Endothelial cell of umbilical vein (primary cell): ENCODE data around the gene FHOD1. TPM values are rescaled to one million over a fixed set of nuclear protein-coding genes. Genes with fewer than 3 reads are reported as not detected.

ENCODE experiments used
- BruUV-seq: library from RNA; stranded (reverse); fragments of 400-500 nt; replicated peaks from 2 replicates; lab custom pipeline; 2021; lab: Mats Ljungman, UMichigan
- CTCF ChIA-PET: fragments of 300-600, 350-600 bp; sonication (Branson Sonifier 250); formaldehyde crosslinking; loops from one replicate; lab custom pipeline; 2021; ENCODE audit warnings: antibody characterized with exemption, inconsistent platforms; lab: Charles Lee
- POLR2A ChIA-PET: fragments of 300-600, 350-600 bp; sonication (Branson Sonifier 250); formaldehyde crosslinking; loops from one replicate; lab custom pipeline; 2021; ENCODE audit warnings: antibody characterized with exemption, inconsistent platforms; lab: Charles Lee
- DNase-seq: peaks from one replicate; pipeline ENCODE4 v3.0.0-alpha.2; 2011; ENCODE audit warnings: low read depth, low spot score
- FAIRE-seq: peaks from 2 replicates; lab custom pipeline; 2011; peaks lifted over from hg19 to GRCh38; lab: Jason Lieb, UNC
- H2AFZ ChIP-seq: 2 replicates; pipeline ENCODE4 v1.6.0; 2012; ENCODE audit warnings: low read depth, low read length, control low read depth, inconsistent platforms
- H3K27ac ChIP-seq: 2 replicates; pipeline ENCODE4 v1.5.1; 2011; ENCODE audit warnings: low read depth, mild to moderate bottlenecking, control low read depth, low read length, moderate library complexity; ENCODE audit not compliant: insufficient read depth
- H3K27me3 ChIP-seq, 2 experiments: 2 replicates each; pipeline versions ENCODE4 v1.6.0 to v1.6.1; 2011; ENCODE audit warnings: low read length in 2 of 2, mixed read lengths in 1 of 2; ENCODE audit not compliant: control insufficient read depth in 2 of 2, insufficient read depth in 2 of 2
- H3K36me3 ChIP-seq, 2 experiments: 2 replicates in 1 of 2; 3 replicates in 1 of 2; pipeline ENCODE4 v1.5.1; 2011; ENCODE audit warnings: low read length in 2 of 2, mild to moderate bottlenecking in 1 of 2, moderate library complexity in 1 of 2; ENCODE audit not compliant: control insufficient read depth in 2 of 2, insufficient read depth in 2 of 2; ENCODE audit errors: extremely low read depth in 1 of 2
- H3K4me1 ChIP-seq: 3 replicates; pipeline ENCODE4 v1.5.1; 2011; ENCODE audit warnings: mild to moderate bottlenecking, low read length; ENCODE audit not compliant: control insufficient read depth, insufficient read depth; ENCODE audit errors: extremely low read depth
- H3K4me2 ChIP-seq: 2 replicates; pipeline ENCODE4 v1.6.1; 2011; ENCODE audit warnings: low read length, control low read depth, mixed read lengths; ENCODE audit not compliant: insufficient read depth
- H3K4me3 ChIP-seq, 3 experiments: fragments of 200-600 bp in 1 of 3; sonication (generic), shearing (Covaris generic) in 1 of 3; replicated peaks in 1 of 3; 2 replicates each; pipeline ENCODE4 v1.5.1; 2011 to 2016; ENCODE audit warnings: control low read depth in 3 of 3, low read length in 3 of 3, mild to moderate bottlenecking in 2 of 3, inconsistent platforms in 1 of 3, low read depth in 1 of 3, moderate library complexity in 1 of 3; ENCODE audit not compliant: insufficient read depth in 1 of 3
- H3K79me2 ChIP-seq: 2 replicates; pipeline ENCODE4 v1.6.0; 2012; ENCODE audit warnings: low read length, inconsistent platforms; ENCODE audit not compliant: control insufficient read depth, insufficient read depth
- H3K9ac ChIP-seq: replicated peaks from 2 replicates; pipeline ENCODE3; 2011; ENCODE audit warnings: low read length, control low read depth; ENCODE audit not compliant: insufficient read depth; ENCODE audit errors: extremely low read depth
- H3K9me1 ChIP-seq: replicated peaks from 3 replicates; pipeline ENCODE4 v1.6.0; 2011; ENCODE audit warnings: mild to moderate bottlenecking, low read length; ENCODE audit not compliant: control insufficient read depth, insufficient read depth; ENCODE audit errors: extremely low read depth
- H3K9me3 ChIP-seq: replicated peaks from 2 replicates; pipeline ENCODE4 v1.5.1; 2012; ENCODE audit warnings: low read length, inconsistent platforms; ENCODE audit not compliant: control insufficient read depth, insufficient read depth
- H4K20me1 ChIP-seq: replicated peaks from 2 replicates; pipeline ENCODE3; 2011; ENCODE audit warnings: mild to moderate bottlenecking, low read length; ENCODE audit not compliant: control insufficient read depth, insufficient read depth; ENCODE audit errors: extremely low read depth
- EZH2 ChIP-seq: IDR thresholded peaks from 2 replicates; pipeline ENCODE4 v1.6.1; 2012; ENCODE audit warnings: borderline replicate concordance, low read depth, mild to moderate bottlenecking, moderate library complexity, low read length, inconsistent platforms; ENCODE audit not compliant: severe bottlenecking
- FOS ChIP-seq: IDR thresholded peaks from 2 replicates; pipeline ENCODE4 v1.6.1; 2011; ENCODE audit warnings: mild to moderate bottlenecking, low read length, moderate library complexity, borderline replicate concordance; ENCODE audit not compliant: insufficient read depth
- GATA2 ChIP-seq: IDR thresholded peaks from 2 replicates; pipeline ENCODE4 v1.7.0; 2011; ENCODE audit warnings: low read depth, mild to moderate bottlenecking, moderate library complexity, mixed read lengths, low read length; ENCODE audit not compliant: insufficient read length, insufficient read depth
- JUN ChIP-seq: IDR thresholded peaks from 2 replicates; pipeline ENCODE4 v1.6.1; 2011; ENCODE audit warnings: borderline replicate concordance, low read depth; ENCODE audit not compliant: insufficient read length, insufficient read depth
- MAX ChIP-seq: IDR thresholded peaks from 2 replicates; pipeline ENCODE4 v1.6.1; 2011; ENCODE audit not compliant: insufficient read depth, insufficient read length
- MYC ChIP-seq: IDR thresholded peaks from one replicate; pipeline ENCODE4 v1.6.1; 2011; ENCODE audit warnings: mild to moderate bottlenecking, low read depth, low read length
- POLR2A ChIP-seq: IDR thresholded peaks from 2 replicates; pipeline ENCODE4 v1.6.1; 2012; ENCODE audit warnings: low read depth, mild to moderate bottlenecking, control low read depth, low read length
- POLR2AphosphoS5 ChIP-seq: IDR thresholded peaks from 2 replicates; pipeline ENCODE4 v1.6.1; 2012; ENCODE audit warnings: low read depth, mild to moderate bottlenecking, control low read depth, low read length, moderate library complexity; ENCODE audit not compliant: insufficient read depth
- dilution Hi-C: fragments of 300-500 bp; cut with MboI; formaldehyde crosslinking; loops from one replicate; pipeline ENCODE4 v1.15.0; 2019; ENCODE audit warnings: low sequenced_read_pairs; ENCODE audit not compliant: extremely low pct_ligation_motif_present
- intact Hi-C: fragments of 100-400 bp; cut with micrococcal nuclease; formaldehyde crosslinking; loops from one replicate; pipeline ENCODE4 v1.10.0; 2022
- polyA plus RNA-seq, 4 experiments: library from polyadenylated mRNA; depleted of rRNA in 3 of 4; stranded (reverse) in 3 of 4; unstranded in 1 of 4; fragments of >200 nt; gene quantifications; 2 replicates each; pipeline versions ENCODE4 v1.2.1 to v1.2.3, GENCODE V29; 2011 to 2012; ENCODE audit warnings: missing spikeins in 1 of 4
- total RNA-seq: library from RNA; stranded (reverse); gene quantifications from 2 replicates; pipeline ENCODE4 v1.2.3, GENCODE V29; 2021
- TF ChIP-seq, protein P1 (sequence below), 2 donors: IDR thresholded peaks; 1 replicate in 1 of 2; 2 replicates in 1 of 2; pipeline ENCODE4 v1.5.1; 2011; ENCODE audit warnings: low read length in 2 of 2, mild to moderate bottlenecking in 2 of 2, moderate library complexity in 2 of 2, control low read depth in 1 of 2, inconsistent platforms in 1 of 2, low read depth in 1 of 2; ENCODE audit not compliant: insufficient read depth in 1 of 2; ENCODE audit errors: extremely low read depth in 1 of 2

The FHOD1 gene
- total and polyA plus RNA-seq, 2 donors (not counting 3 experiments of a cell fraction or from before 2014, with no cell fraction given): 63.6 to 124 TPM

DNA sequence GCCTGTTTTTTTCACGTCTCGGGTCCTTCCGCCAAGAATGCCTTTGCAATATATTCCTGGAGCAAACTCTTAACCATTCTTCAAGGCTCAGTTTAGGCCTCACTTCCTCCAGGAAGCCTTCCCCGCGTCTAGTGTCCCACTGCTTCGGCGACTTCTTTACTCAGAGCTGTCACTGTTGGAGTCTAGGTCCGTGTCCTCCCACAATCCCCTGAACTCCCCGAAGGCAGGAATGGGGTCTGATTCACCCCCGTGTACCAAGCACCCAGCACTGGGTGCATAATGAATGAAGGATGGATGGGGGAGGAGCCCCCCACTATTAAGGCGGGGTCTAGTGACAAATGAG lies 64.0 kb downstream of the FHOD1 start:
- H3K9me3 ChIP-seq: no peaks in the 10 kb centered on the region
- peak overlapping the region; percentile 99 for H3K9ac ChIP-seq
- H2AFZ ChIP-seq: peak overlapping the region; percentile 93
- no peaks in the 10 kb centered on the region for H3K9me1 ChIP-seq
- TSS peak; percentile 41 for BruUV-seq
- peaks cover 33% of the 10 kb centered on the region for H3K4me1 ChIP-seq
- ChIA-PET POLR2A (no interaction called here), CTCF (interaction anchor here (0.7 to 3.5 kb wide), 4 partner anchors 14 to 229 kb away, joined by 3 to 40 read pairs (median 16); partner anchors contain the start of gene NOL3)
- H3K4me3 ChIP-seq: peak overlapping the region; percentile 75 to 90 (median 88)
- no peak for FAIRE-seq
- TF ChIP-seq MYC (no peak), EZH2 (no peak), JUN (no peak), FOS (no peak), MAX (no peak), POLR2A (no peak), POLR2AphosphoS5 (no peak), GATA2 (no peak)
- TF ChIP-seq, protein P1, sequence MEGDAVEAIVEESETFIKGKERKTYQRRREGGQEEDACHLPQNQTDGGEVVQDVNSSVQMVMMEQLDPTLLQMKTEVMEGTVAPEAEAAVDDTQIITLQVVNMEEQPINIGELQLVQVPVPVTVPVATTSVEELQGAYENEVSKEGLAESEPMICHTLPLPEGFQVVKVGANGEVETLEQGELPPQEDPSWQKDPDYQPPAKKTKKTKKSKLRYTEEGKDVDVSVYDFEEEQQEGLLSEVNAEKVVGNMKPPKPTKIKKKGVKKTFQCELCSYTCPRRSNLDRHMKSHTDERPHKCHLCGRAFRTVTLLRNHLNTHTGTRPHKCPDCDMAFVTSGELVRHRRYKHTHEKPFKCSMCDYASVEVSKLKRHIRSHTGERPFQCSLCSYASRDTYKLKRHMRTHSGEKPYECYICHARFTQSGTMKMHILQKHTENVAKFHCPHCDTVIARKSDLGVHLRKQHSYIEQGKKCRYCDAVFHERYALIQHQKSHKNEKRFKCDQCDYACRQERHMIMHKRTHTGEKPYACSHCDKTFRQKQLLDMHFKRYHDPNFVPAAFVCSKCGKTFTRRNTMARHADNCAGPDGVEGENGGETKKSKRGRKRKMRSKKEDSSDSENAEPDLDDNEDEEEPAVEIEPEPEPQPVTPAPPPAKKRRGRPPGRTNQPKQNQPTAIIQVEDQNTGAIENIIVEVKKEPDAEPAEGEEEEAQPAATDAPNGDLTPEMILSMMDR (IDR thresholded peaks at IDR 0.05; ENCODE audit: extremely low read depth in 1 of 2, insufficient read depth in 1 of 2, low read depth in 1 of 2, low read length in 2 of 2): no peak
- intact Hi-C loops: loop anchor here (1.0 kb wide), 1 partner anchor 9 kb away; no protein-coding TSS in a partner anchor
- DNase-seq: no peak
- no peaks in the 10 kb centered on the region for H3K27me3 ChIP-seq
- H3K27ac ChIP-seq: peak overlapping the region; percentile 95
- H3K36me3 ChIP-seq: no peaks in the 10 kb centered on the region
- peak overlapping the region; percentile 96 for H3K4me2 ChIP-seq
- H4K20me1 ChIP-seq: no peaks in the 10 kb centered on the region
- peaks cover 13% of the 10 kb centered on the region for H3K79me2 ChIP-seq
- dilution Hi-C loops: no loop called here
